COLO668 (cell line): Measurements from ENCODE around the gene EVI5L.
"Not testable (repeated sequence)": the region's sequence is repeated elsewhere in the genome, so short reads cannot be mapped to it uniquely, and the experiment has no call there.

ENCODE experiments used
- DNase-seq: peaks from one replicate; lab custom pipeline; 2025; ENCODE audit not compliant: unreplicated experiment; lab: John Stamatoyannopoulos, UW

The EVI5L gene

GRCh38 chr19:7816040-7816439 lies 14.0 kb upstream of the EVI5L start:
- not testable (repeated sequence) for DNase-seq

- DNase-seq, result no peak
Measured at GRCh38 chr19:7817801-7818200, 12.2 kb upstream of the EVI5L start.

GRCh38 chr19:7818806-7819205 lies 11.2 kb upstream of the EVI5L start:
- DNase-seq, result no peak

- no peak for DNase-seq
Measured at GRCh38 chr19:7819337-7819736, 10.7 kb upstream of the EVI5L start.

GRCh38 chr19:7820588-7820987 lies 9.4 kb upstream of the EVI5L start:
- no peak for DNase-seq

- no peak for DNase-seq
Measured at GRCh38 chr19:7822910-7823515, 7.0 kb upstream of the EVI5L start.

- DNase-seq, result no peak
Measured at GRCh38 chr19:7823686-7824301, 6.2 kb upstream of the EVI5L start.

GRCh38 chr19:7829166-7829520 lies 875 bp upstream of the EVI5L start:
- no peak for DNase-seq

- DNase-seq, result no peak
Measured at GRCh38 chr19:7830272-7830771, 304 bp downstream of the EVI5L start.

- DNase-seq, result no peak
Measured at GRCh38 chr19:7830823-7831222, 805 bp downstream of the EVI5L start.

- peak; percentile 20 for DNase-seq
Measured at GRCh38 chr19:7831452-7831851, 1.4 kb downstream of the EVI5L start.

- no peak for DNase-seq
Measured at GRCh38 chr19:7832009-7832408, 2.0 kb downstream of the EVI5L start.

- no peak for DNase-seq
Measured at GRCh38 chr19:7832781-7833180, 2.8 kb downstream of the EVI5L start.

- no peak for DNase-seq
Measured at GRCh38 chr19:7833225-7834099, 3.4 kb downstream of the EVI5L start.

GRCh38 chr19:7839476-7839875 lies 9.5 kb downstream of the EVI5L start:
- DNase-seq, result no peak

GRCh38 chr19:7840629-7841028 lies 10.6 kb downstream of the EVI5L start:
- DNase-seq, result no peak

- no peak for DNase-seq
Measured at GRCh38 chr19:7841751-7842660, 12.0 kb downstream of the EVI5L start.

GRCh38 chr19:7842661-7843294 lies 12.8 kb downstream of the EVI5L start:
- no peak for DNase-seq

GRCh38 chr19:7843521-7843920 lies 13.5 kb downstream of the EVI5L start:
- no peak for DNase-seq

- no peak for DNase-seq
Measured at GRCh38 chr19:7844405-7844804, 14.4 kb downstream of the EVI5L start.

GRCh38 chr19:7844951-7845350 lies 14.9 kb downstream of the EVI5L start:
- no peak for DNase-seq
